GM12891 (cell line): Measurements from ENCODE around the gene CDH4.

Source experiments
- POLR2AphosphoS5 ChIP-seq: IDR thresholded peaks from 2 replicates; pipeline ENCODE4 v1.6.1; 2011; ENCODE audit warnings: low read depth, low read length, control low read depth
- TAF1 ChIP-seq: IDR thresholded peaks from 2 replicates; pipeline ENCODE4 v1.6.1; 2011; ENCODE audit warnings: low read depth, low read length, control low read depth

- TF ChIP-seq TAF1, result no peak
- no peak for TF ChIP-seq POLR2AphosphoS5
Measured at GRCh38 chr20:61904456-61904855, 652.4 kb downstream of the CDH4 start.
